GM19035 (cell line): ENCODE data around the gene RAPGEF6.
"Not testable (repeated sequence)": the region's sequence is repeated elsewhere in the genome, so short reads cannot be mapped to it uniquely, and the experiment has no call there.

Source experiments
- ATAC-seq: cut with Tn5 transposase; IDR thresholded peaks from one replicate; pipeline ENCODE4 v1.9.1; 2021; ENCODE audit not compliant: unreplicated experiment

The RAPGEF6 gene

DNA sequence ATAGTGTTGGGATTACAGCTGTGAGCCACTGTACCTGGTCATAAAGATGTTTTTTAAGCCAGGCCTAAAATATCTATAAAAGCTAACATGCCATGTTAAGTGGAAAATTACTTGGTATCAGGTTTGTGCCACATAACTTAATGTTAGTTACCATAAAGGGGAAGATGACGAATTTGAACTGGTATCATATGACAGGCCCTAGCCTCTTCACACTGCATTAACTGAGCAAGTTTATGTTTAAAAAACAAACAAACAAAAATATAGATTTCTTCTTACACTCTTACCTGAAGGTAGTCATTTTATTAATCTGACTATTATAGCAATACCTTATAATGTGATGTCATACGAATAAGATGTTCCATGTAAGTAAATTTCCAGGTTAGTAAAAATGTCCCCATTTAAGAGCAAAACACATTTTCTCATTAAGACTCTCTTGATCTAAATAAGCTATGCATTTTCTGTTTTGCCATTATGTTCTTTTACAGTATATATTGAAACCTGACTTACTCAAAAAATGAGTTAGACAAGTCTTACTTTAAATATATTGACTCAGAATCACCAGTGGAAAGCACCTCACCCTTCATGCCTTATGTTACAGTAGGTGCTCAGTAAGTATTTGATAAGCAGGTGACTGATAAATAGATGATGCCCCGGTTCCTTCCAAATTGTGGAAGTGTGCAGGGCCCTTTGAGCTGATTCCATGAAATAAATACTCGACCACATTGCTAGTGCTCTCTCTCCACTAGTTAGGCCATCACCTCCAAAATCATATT, 245.7 kb downstream of the RAPGEF6 start:
- no peak for ATAC-seq

GRCh38 chr5:131387255-131387654, 247.8 kb downstream of the RAPGEF6 start:
- ATAC-seq: no peak

- ATAC-seq: no peak
These were observed 248.2 kb downstream of the RAPGEF6 start for GRCh38 chr5:131386779-131387178.

GRCh38 chr5:131386124-131386523, 248.9 kb downstream of the RAPGEF6 start:
- no peak for ATAC-seq

DNA sequence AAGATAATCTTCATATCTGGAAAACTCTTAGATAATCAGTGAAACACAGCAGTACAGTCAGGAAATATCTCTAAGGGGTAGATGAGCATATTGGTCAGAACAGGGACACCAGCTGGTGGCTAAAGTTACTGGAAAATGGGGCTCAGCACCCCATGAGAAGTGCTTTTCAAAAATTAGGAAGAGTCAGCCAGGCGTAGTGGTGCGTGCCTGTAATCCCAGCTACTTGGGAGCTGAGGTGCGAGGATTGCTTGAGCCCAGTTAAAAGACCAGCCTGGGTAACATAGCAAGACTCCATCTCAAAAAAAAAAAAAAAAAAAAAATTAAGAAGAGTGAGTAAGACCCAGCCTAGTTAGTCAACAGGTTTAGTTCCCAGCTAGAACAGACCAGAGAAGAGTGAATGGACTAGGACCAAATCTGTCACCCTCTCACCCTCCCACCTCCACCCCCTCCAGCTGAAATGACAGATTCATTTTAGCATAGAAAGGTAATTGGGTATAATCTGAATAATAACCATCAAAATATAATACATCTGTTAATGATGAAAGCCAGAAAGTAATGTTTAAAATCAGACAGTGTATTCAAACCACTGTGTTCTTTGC, 250.3 kb downstream of the RAPGEF6 start:
- ATAC-seq: no peak

DNA sequence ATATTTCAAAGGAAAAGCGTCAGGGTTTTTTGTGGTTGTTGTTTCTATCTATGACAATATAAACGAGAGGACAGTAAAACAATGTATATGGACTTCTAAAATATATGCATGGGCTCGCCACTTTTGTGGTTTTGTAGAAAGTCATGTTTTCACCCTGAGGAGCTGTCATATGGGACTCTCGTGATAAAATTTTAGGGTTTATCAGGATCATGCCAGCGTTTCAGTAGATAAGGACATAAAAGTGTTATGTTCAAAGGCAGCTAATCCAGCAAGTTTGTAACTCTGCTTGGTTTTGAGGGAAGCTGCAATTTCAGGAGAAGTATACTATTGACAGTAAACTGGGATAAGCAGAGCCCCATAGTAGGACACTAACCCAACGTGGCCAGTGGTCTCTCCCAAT, 250.9 kb downstream of the RAPGEF6 start:
- no peak for ATAC-seq

DNA sequence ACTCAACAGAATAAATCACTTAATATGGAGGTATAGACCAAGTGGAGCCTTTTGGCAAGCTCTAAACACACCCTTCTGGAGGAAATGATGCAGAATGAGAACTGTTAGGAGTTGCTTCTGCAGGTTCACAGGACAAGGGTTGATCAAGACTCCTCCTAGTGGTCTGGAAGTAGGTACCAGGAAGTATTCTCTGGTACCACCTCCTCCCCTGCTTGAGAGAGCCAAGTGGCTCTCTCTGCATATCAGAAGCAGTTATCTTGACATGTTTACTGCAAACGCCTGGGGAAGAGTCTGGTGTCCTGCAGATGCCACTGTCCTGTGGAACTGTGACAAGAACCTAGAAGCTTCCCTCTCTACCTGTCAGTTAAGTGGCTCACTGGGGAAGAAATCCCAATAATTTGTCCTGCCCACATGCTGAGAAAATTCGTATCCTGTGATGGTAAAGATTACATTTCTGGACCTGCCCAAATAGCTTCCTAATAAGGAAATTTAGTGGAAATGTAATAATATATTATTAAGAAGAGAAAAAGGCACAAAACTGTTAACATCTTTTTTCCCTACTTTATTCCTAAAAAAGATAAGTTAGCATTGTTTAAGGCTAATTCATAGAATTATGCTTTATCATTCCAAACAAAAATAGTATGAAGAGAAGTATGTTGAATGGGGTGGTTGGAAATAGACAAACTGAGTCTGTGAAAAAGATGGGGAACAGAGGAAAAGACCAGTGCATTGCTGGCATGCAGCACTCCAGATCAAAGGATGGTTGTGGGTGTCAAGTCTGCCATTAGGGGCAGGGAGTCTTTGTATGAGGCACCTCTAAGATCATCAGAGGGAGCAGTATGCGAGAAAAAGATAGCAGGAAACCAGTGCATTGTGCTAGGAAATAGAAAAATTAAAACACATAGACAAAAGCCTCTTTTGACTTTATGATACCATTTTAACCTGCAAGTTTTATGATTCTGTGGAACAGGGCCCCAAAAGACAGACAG, 252.3 kb downstream of the RAPGEF6 start:
- ATAC-seq: peak; percentile 53

- ATAC-seq: peak; percentile 49
These were observed 253.3 kb downstream of the RAPGEF6 start for GRCh38 chr5:131381777-131382176.

DNA sequence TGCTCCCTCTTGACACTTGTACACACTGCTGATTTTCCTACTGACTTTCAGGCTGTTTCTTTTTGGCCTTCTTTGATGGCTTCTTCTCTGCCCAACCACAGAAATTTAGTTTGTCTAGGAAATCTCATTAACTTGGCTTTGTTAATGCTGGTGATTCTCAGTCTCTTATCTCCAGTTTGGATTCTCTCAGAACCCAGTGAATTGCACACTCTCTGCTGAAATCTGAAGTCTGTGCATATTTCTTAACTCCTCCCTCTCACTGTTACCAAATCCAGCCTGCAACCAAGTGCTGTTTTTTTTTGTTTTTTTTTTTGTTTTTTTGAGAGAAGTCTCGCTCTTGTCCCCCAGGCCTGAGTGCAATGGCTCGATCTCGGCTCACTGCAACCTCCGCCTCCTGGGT, 254.0 kb downstream of the RAPGEF6 start:
- no peak for ATAC-seq

DNA sequence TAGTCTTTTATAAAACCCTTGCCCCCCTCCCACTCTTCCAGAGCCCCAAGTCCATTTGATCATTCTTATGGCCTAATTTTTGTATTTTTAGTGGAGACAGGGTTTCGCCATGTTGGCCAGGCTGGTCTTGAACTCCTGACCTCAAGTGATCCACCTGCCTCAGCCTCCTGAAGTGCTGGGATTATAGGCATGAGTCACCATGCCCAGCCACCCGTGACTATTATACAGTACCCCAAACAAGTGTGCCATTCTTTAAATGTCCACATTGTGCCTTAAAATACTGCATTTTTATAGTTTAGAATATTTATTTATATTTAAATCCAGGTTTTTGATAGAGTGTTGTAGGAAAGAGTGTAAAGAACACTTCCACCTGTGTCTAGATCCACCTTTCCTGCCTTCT, 254.8 kb downstream of the RAPGEF6 start:
- ATAC-seq: not testable (repeated sequence)

GRCh38 chr5:131379723-131380122, 255.3 kb downstream of the RAPGEF6 start:
- ATAC-seq: peak; percentile 34

GRCh38 chr5:131378721-131379541, 256.1 kb downstream of the RAPGEF6 start:
- ATAC-seq: no peak

- no peak for ATAC-seq
These were observed 257.2 kb downstream of the RAPGEF6 start for GRCh38 chr5:131377785-131378325.

GRCh38 chr5:131377346-131377745, 257.7 kb downstream of the RAPGEF6 start:
- no peak for ATAC-seq

DNA sequence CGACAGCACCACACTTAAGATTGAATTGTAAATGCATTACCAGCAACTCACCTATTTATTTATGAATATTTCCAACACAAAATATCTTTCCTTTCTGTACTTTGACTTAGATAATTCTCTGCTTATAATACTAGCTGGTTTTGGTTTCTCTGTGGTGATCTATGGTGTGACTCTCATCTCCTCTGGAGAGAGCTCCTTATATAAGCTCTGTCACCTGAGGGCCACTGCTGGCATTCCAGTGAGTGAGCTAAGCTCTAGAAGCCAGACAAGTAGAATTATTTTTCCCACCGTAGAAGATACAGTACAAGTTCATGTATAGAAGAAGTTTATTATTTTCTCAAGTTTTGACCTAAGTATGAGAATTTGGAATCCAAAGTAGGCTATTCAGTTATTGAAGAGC, 259.7 kb downstream of the RAPGEF6 start:
- peak; percentile 21 for ATAC-seq
